OCI-LY1 (cell line): ENCODE data around the gene OR2T10.

ENCODE experiments used
- H2AFZ ChIP-seq: fragments of 200-600 bp; sonication (generic), shearing (Covaris generic); 2 replicates; pipeline ENCODE4 v1.6.0; 2014; ENCODE audit warnings: antibody characterized with exemption, mild to moderate bottlenecking, low read length
- H3F3A ChIP-seq: fragments of 200-600 bp; sonication (generic), shearing (Covaris generic); 2 replicates; pipeline ENCODE4 v1.6.0; 2014; ENCODE audit warnings: mild to moderate bottlenecking, antibody characterized with exemption, low read length, moderate library complexity; ENCODE audit not compliant: insufficient read depth
- H3K27ac ChIP-seq: fragments of 200-600 bp; sonication (generic); 2 replicates; pipeline ENCODE4 v1.5.1; 2014; ENCODE audit warnings: low read length, mixed run types, mild to moderate bottlenecking, low read depth; ENCODE audit not compliant: poor library complexity, severe bottlenecking
- H3K27me3 ChIP-seq: fragments of 200-600 bp; sonication (generic); 2 replicates; pipeline ENCODE4 v1.6.0; 2014; ENCODE audit warnings: antibody characterized with exemption, mild to moderate bottlenecking, low read length, moderate library complexity; ENCODE audit not compliant: insufficient read depth
- H3K36me3 ChIP-seq: fragments of 200-600 bp; sonication (generic); 2 replicates; pipeline ENCODE4 v1.6.1; 2014; ENCODE audit warnings: mild to moderate bottlenecking, antibody characterized with exemption, low read length, moderate library complexity, mixed read lengths; ENCODE audit not compliant: insufficient read depth
- H3K4me1 ChIP-seq: fragments of 200-600 bp; sonication (generic); 2 replicates; pipeline ENCODE4 v1.5.1; 2014; ENCODE audit warnings: mild to moderate bottlenecking, low read length, moderate library complexity; ENCODE audit not compliant: insufficient read depth, severe bottlenecking
- H3K4me2 ChIP-seq: fragments of 200-600 bp; sonication (generic), shearing (Covaris generic); 2 replicates; pipeline ENCODE4 v1.6.1; 2014; ENCODE audit warnings: low read length
- H3K4me3 ChIP-seq: fragments of 200-600 bp; sonication (generic); 2 replicates; pipeline ENCODE4 v1.5.1; 2014; ENCODE audit warnings: low read length, low read depth, mild to moderate bottlenecking, mixed read lengths; ENCODE audit not compliant: poor library complexity, severe bottlenecking
- H3K79me2 ChIP-seq: fragments of 200-600 bp; shearing (Covaris generic); 2 replicates; pipeline ENCODE4 v1.6.1; 2016; ENCODE audit warnings: mixed run types, low read length, mixed read lengths; ENCODE audit not compliant: insufficient read depth
- H3K9ac ChIP-seq: fragments of 200-600 bp; sonication (generic), shearing (Covaris generic); 2 replicates; pipeline ENCODE4 v1.6.1; 2014; ENCODE audit warnings: mild to moderate bottlenecking, low read length, mixed read lengths
- H3K9me2 ChIP-seq: fragments of 200-600 bp; sonication (generic), shearing (Covaris generic); 2 replicates; pipeline ENCODE4 v1.6.1; 2014; ENCODE audit warnings: low read depth, mild to moderate bottlenecking, low read length, mixed read lengths
- H3K9me3 ChIP-seq: fragments of 200-600 bp; shearing (Covaris generic); 2 replicates; pipeline ENCODE4 v1.6.1; 2014; ENCODE audit warnings: low read length, mixed read lengths
- H4K20me1 ChIP-seq: fragments of 200-600 bp; sonication (generic), shearing (Covaris generic); 2 replicates; pipeline ENCODE4 v1.6.0; 2016; ENCODE audit warnings: mild to moderate bottlenecking, low read length; ENCODE audit not compliant: insufficient read depth
- CTCF ChIP-seq: fragments of 200-600 bp; sonication (generic), shearing (Covaris generic); IDR thresholded peaks from 2 replicates; pipeline ENCODE4 v1.5.1; 2017; ENCODE audit warnings: mild to moderate bottlenecking, antibody characterized with exemption, low read length, moderate library complexity, mixed read lengths
- EZH2 ChIP-seq: fragments of 200-600 bp; sonication (generic), shearing (Covaris generic); IDR thresholded peaks from 2 replicates; pipeline ENCODE4 v1.8.0; 2017; ENCODE audit warnings: borderline replicate concordance, mixed run types, mild to moderate bottlenecking, antibody characterized with exemption, low read length, moderate library complexity, mixed read lengths

OR2T10 gene

GRCh38 chr1:248593226-248593625 is 4.3 kb downstream of the OR2T10 start:
- Histone ChIP-seq H3K4me2 (no peak overlapping the region), H4K20me1 (no peaks in the 10 kb centered on the region), H3F3A (no peaks in the 10 kb centered on the region), H3K9ac (no peak overlapping the region), H3K4me1 (no peaks in the 10 kb centered on the region), H3K9me2 (no peaks in the 10 kb centered on the region), H3K36me3 (no peaks in the 10 kb centered on the region), H3K79me2 (no peaks in the 10 kb centered on the region), H3K27me3 (no peaks in the 10 kb centered on the region), H3K27ac (no peak overlapping the region), H3K4me3 (no peak overlapping the region), H3K9me3 (no peaks in the 10 kb centered on the region), H2AFZ (no peak overlapping the region)
- TF ChIP-seq CTCF, result no peak
- TF ChIP-seq EZH2, result no peak

GRCh38 chr1:248592655-248593054 is 4.8 kb downstream of the OR2T10 start:
- Histone ChIP-seq H3F3A (no peaks in the 10 kb centered on the region), H3K27ac (no peak overlapping the region), H3K9me3 (no peaks in the 10 kb centered on the region), H4K20me1 (no peaks in the 10 kb centered on the region), H2AFZ (no peak overlapping the region), H3K4me1 (no peaks in the 10 kb centered on the region), H3K9me2 (no peaks in the 10 kb centered on the region), H3K27me3 (no peaks in the 10 kb centered on the region), H3K36me3 (no peaks in the 10 kb centered on the region), H3K4me2 (no peak overlapping the region), H3K9ac (no peak overlapping the region), H3K4me3 (no peak overlapping the region), H3K79me2 (no peaks in the 10 kb centered on the region)
- TF ChIP-seq EZH2 (no peak), CTCF (no peak)

- Histone ChIP-seq H2AFZ (no peak overlapping the region), H3K9me2 (no peaks in the 10 kb centered on the region), H3K4me2 (no peak overlapping the region), H3K27me3 (no peaks in the 10 kb centered on the region), H3K27ac (no peak overlapping the region), H3K79me2 (no peaks in the 10 kb centered on the region), H3K36me3 (no peaks in the 10 kb centered on the region), H3K4me1 (no peaks in the 10 kb centered on the region), H3K4me3 (no peak overlapping the region), H3K9me3 (no peaks in the 10 kb centered on the region), H3K9ac (no peak overlapping the region), H3F3A (no peaks in the 10 kb centered on the region), H4K20me1 (no peaks in the 10 kb centered on the region)
- TF ChIP-seq CTCF, result no peak
- no peak for TF ChIP-seq EZH2
Observed at GRCh38 chr1:248590055-248590454, 7.4 kb downstream of the OR2T10 start.
